Posterior vena cava (tissue), 2 donors: ENCODE results near the gene IFFO2. TPM values are rescaled to one million over a fixed set of nuclear protein-coding genes. Genes with fewer than 3 reads are reported as not detected.
"Not testable (repeated sequence)": the region's sequence is repeated elsewhere in the genome, so short reads cannot be mapped to it uniquely, and the experiment has no call there.

ENCODE experiments used
- DNase-seq: peaks from one replicate; pipeline ENCODE4 v3.0.0-alpha.2; 2020; ENCODE audit warnings: low spot score
- intact Hi-C, 2 donors: fragments of 100-400 bp; cut with DNase I; formaldehyde crosslinking; loops; one replicate each; pipeline versions ENCODE4 v1.14.1 to v1.14.2; 2022 to 2023
- total RNA-seq, 2 donors: library from RNA; stranded (reverse); fragmentation: NEBNext Ultra II Directional; extraction: Animal tissue kit (Norgen Biotek cat#: 25700); gene quantifications; one replicate each; pipeline ENCODE4 v1.2.1, GENCODE V29; 2021
- donor health status: DM: yes; HTN: yes; CAD: no.
- donor health status: DM: yes; HTN: yes; CAD: no.

The IFFO2 gene
- total RNA-seq, 2 donors from 2014 or later, result 12.1 to 12.2 TPM

GRCh38 chr1:18908911-18909771 lies 47.3 kb downstream of the IFFO2 start:
- intact Hi-C loops, result loop anchor here (5.0 to 10.0 kb wide), 2 partner anchors 166 to 183 kb away; no protein-coding TSS in a partner anchor
- DNase-seq, result no peak

GRCh38 chr1:18907917-18908845 lies 48.3 kb downstream of the IFFO2 start:
- intact Hi-C loops, result loop anchor here (5.0 to 10.0 kb wide), 2 partner anchors 167 to 184 kb away; no protein-coding TSS in a partner anchor
- DNase-seq, result no peak

DNA sequence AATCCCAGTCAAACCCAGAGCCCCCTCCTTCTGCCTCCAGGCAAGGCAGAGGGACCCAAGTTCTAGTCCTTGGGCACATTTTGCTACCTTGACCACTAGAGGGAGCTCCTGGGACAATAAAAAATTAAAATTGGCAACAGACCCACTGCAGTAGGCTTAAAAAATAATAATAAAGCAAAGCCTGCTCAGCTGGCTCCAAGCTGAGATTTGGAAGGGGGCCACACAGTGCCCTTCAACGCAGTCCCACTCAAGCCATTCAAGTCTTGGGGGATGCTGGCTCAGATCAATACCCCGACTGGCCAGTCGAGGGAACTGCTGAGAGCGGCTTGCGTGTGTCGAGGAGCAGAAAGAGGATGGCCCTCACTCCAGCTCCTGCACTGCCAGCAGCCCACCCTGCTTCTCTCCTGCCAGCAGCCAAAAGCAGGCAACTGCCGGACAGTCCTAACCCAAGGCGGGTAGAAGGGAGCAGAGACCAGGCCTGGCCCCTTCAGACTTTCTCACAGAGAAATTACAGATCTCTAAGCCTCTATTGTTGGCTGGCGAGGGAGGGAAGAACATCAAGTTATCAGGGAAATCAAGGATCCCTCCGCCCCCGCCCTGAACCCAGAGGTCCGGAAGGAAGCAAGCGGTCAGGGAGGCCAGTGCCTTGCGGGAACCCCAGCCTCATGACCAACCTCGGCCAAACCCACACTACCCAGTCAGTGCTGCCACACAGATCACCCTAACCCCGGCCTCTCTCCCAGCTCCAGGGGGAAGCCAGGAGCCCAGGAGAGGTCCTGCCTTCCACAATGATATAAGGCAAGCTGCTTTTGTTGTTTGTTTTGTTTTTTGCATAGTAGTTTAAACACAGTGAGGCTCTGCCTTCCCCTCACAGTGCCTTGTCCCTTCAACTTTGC lies 49.2 kb downstream of the IFFO2 start:
- intact Hi-C loops, result loop anchor here (5.0 to 10.0 kb wide), 2 partner anchors 168 to 185 kb away; no protein-coding TSS in a partner anchor
- DNase-seq, result no peak

- DNase-seq, result no peak
- intact Hi-C loops, result loop anchor here in 1 of 2 donors (10.0 kb wide), 1 partner anchor 171 kb away; no protein-coding TSS in a partner anchor
Measured at GRCh38 chr1:18903291-18903756, 53.2 kb downstream of the IFFO2 start.

GRCh38 chr1:18902523-18903290 lies 53.8 kb downstream of the IFFO2 start, which contains the start of gene ALDH4A1:
Gene ALDH4A1, minus strand, starts transcription at chr1:18902555. Its CDS starts 32 bp downstream, at chr1:18902523.
- peak; percentile 99 for DNase-seq
- intact Hi-C loops, result loop anchor here in 1 of 2 donors (10.0 kb wide), 1 partner anchor 172 kb away; no protein-coding TSS in a partner anchor

- no peak for DNase-seq
- intact Hi-C loops, result loop anchor here in 1 of 2 donors (10.0 kb wide), 1 partner anchor 173 kb away; no protein-coding TSS in a partner anchor
Measured at GRCh38 chr1:18901952-18902522, 54.4 kb downstream of the IFFO2 start.

- intact Hi-C loops, result loop anchor here in 1 of 2 donors (10.0 kb wide), 1 partner anchor 173 kb away; no protein-coding TSS in a partner anchor
- DNase-seq, result no peak
Measured at GRCh38 chr1:18901147-18901951, 55.1 kb downstream of the IFFO2 start.

- intact Hi-C loops, result loop anchor here in 1 of 2 donors (10.0 kb wide), 1 partner anchor 174 kb away; no protein-coding TSS in a partner anchor
- no peak for DNase-seq
Measured at GRCh38 chr1:18900303-18900841, 56.1 kb downstream of the IFFO2 start.

DNA sequence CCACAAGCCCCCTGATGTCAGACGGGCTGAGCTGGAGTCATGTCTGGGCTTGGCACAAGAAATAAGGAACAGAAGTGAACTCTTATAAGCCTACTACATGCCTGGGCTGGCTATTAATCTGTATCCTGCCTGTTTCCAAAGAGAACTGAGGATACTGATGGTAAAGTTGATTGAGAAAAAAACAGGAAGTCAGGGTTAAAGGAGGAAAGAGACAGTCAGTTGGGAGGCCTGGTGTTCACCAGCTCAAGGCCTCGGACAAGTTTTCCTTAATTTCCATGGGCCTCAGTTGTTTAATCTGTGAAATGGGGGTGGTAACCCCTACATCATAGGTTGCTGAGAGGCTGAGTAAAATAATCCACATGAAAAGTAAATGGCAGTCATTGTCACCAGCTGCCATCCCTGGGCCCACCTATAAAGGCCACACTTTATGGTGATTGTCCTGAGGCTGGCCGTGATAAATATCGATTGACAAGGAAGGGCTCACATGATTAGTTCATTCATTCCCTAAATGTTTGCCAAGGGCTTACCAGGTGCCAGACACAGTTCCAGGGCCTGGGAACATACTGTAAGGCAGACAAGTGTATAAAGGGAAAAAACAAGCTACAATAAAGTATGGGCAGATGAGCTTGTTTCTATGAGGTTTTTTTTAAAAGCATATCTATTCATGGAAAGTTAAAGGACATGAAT lies 57.0 kb downstream of the IFFO2 start:
- intact Hi-C loops, result loop anchor here in 1 of 2 donors (10.0 kb wide), 1 partner anchor 175 kb away; no protein-coding TSS in a partner anchor
- DNase-seq, result no peak

GRCh38 chr1:18898567-18898966 lies 57.9 kb downstream of the IFFO2 start:
- intact Hi-C loops, result no loop called here
- DNase-seq, result no peak

GRCh38 chr1:18895317-18895716 lies 61.2 kb downstream of the IFFO2 start:
- intact Hi-C loops, result no loop called here

DNA sequence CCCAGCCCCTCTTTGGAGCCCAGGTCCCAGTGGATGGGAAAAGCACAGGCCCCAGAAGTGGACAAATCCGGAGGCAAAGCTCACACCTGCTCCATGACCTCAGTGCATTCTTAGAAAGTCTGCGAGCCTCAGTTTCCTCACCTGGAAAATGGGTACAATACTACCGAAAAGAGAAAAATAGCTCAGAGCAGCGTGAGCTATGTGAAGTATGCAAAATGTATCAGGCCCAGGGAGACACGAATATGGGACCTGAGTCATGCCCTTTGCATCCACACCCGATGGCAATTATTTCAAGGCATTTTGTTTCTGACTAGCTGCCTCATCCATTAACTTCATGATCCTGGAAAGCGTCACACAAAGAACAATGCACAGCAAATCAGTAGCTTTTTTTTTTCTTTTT lies 63.4 kb downstream of the IFFO2 start:
- no peak for DNase-seq

More at GRCh38 chr1:18895317-18895716, 61.2 kb downstream of the IFFO2 start:
- DNase-seq, result no peak

DNA sequence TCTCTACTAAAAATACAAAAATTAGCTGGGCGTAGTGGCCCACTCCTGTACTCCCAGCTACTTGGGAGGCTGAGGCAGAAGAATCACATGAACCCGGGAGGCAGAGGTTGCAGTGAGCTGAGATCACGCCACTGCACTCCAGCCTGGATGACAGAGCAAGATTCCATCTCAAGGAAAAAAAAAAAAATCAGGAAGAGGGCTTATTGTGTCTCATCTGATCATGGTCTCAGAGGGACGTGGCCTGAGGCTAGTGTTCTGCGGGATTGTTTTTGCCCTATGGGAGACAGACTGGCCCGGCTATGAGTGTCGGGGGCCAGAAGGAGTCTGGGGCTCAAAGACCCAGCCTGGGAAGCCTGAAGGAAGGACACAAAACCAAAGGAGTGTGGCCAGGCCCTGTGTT lies 64.6 kb downstream of the IFFO2 start:
- DNase-seq, intact Hi-C loops: not testable (repeated sequence)

More for the DNA sequence above, 63.4 kb downstream of the IFFO2 start:
- intact Hi-C loops, result no loop called here

- intact Hi-C loops, result no loop called here
- no peak for DNase-seq
Measured at GRCh38 chr1:18891426-18891780, 65.1 kb downstream of the IFFO2 start.

GRCh38 chr1:18890706-18891425 lies 65.6 kb downstream of the IFFO2 start:
- intact Hi-C loops, result no loop called here
- DNase-seq, result no peak
